Trophoblast cell (in vitro differentiated cells and primary cell): ENCODE data around the gene CDC45.

Experiments
- DNase-seq, 2 donors: peaks; one replicate each; pipeline ENCODE4 v3.0.0-alpha.2; 2016
- H2AFZ ChIP-seq: 2 replicates; pipeline ENCODE4 v1.6.1; 2013; ENCODE audit warnings: low read length, moderate library complexity, mild to moderate bottlenecking; ENCODE audit not compliant: insufficient read depth, poor library complexity
- H2AK5ac ChIP-seq: 2 replicates; pipeline ENCODE4 v1.6.1; 2013; ENCODE audit warnings: mild to moderate bottlenecking, low read length
- H2BK120ac ChIP-seq: 2 replicates; pipeline ENCODE4 v1.6.1; 2013; ENCODE audit warnings: low read length, mild to moderate bottlenecking, moderate library complexity; ENCODE audit not compliant: insufficient read depth, poor library complexity
- H2BK12ac ChIP-seq: 2 replicates; pipeline ENCODE4 v1.6.1; 2013; ENCODE audit warnings: mild to moderate bottlenecking, low read length, moderate library complexity
- H2BK5ac ChIP-seq: 2 replicates; pipeline ENCODE4 v1.6.1; 2013; ENCODE audit warnings: low read length, low read depth, moderate library complexity, mild to moderate bottlenecking; ENCODE audit not compliant: poor library complexity
- H3K14ac ChIP-seq: 2 replicates; pipeline ENCODE4 v1.6.1; 2013; ENCODE audit warnings: mild to moderate bottlenecking, low read length
- H3K18ac ChIP-seq: 2 replicates; pipeline ENCODE4 v1.6.1; 2013; ENCODE audit warnings: mild to moderate bottlenecking, low read length
- H3K23ac ChIP-seq: 2 replicates; pipeline ENCODE4 v1.6.1; 2013; ENCODE audit warnings: low read length
- H3K27ac ChIP-seq: 2 replicates; pipeline ENCODE4 v1.5.1; 2013; ENCODE audit warnings: low read depth, mild to moderate bottlenecking, inconsistent platforms, low read length, moderate library complexity
- H3K27me3 ChIP-seq: 2 replicates; pipeline ENCODE4 v1.6.1; 2013; ENCODE audit warnings: inconsistent platforms, mild to moderate bottlenecking, low read length, moderate library complexity; ENCODE audit not compliant: insufficient read depth
- H3K36me3 ChIP-seq, 2 experiments: 1 replicate in 1 of 2; 2 replicates in 1 of 2; pipeline ENCODE4 v1.6.1; 2013; ENCODE audit warnings: low read length in 2 of 2, mild to moderate bottlenecking in 2 of 2, moderate library complexity in 1 of 2; ENCODE audit not compliant: insufficient read depth in 2 of 2, control insufficient read depth in 1 of 2
- H3K4ac ChIP-seq: 2 replicates; pipeline ENCODE4 v1.6.1; 2013; ENCODE audit warnings: low read depth, mild to moderate bottlenecking, low read length, moderate library complexity
- H3K4me1 ChIP-seq, 2 experiments: 1 replicate in 1 of 2; 2 replicates in 1 of 2; pipeline ENCODE4 v1.6.1; 2013; ENCODE audit warnings: low read length in 2 of 2, mild to moderate bottlenecking in 2 of 2, moderate library complexity in 1 of 2; ENCODE audit not compliant: insufficient read depth in 2 of 2, control insufficient read depth in 1 of 2
- H3K4me2 ChIP-seq: 2 replicates; pipeline ENCODE4 v1.6.1; 2013; ENCODE audit warnings: inconsistent platforms, mild to moderate bottlenecking, low read length, moderate library complexity
- H3K4me3 ChIP-seq: 2 replicates; pipeline ENCODE4 v1.5.1; 2013; ENCODE audit warnings: mild to moderate bottlenecking, low read depth, low read length, inconsistent platforms
- H3K79me1 ChIP-seq: one replicate; pipeline ENCODE4 v1.6.1; 2013; ENCODE audit warnings: low read length
- H3K79me2 ChIP-seq: 2 replicates; pipeline ENCODE4 v1.6.1; 2013; ENCODE audit warnings: low read length, mild to moderate bottlenecking; ENCODE audit not compliant: control insufficient read depth, insufficient read depth, poor library complexity
- H3K9ac ChIP-seq: 2 replicates; pipeline ENCODE4 v1.6.1; 2013; ENCODE audit warnings: mild to moderate bottlenecking, low read length
- H3K9me3 ChIP-seq: 2 replicates; pipeline ENCODE4 v1.6.1; 2013; ENCODE audit warnings: low read depth, mild to moderate bottlenecking, control low read depth, inconsistent platforms, low read length; ENCODE audit not compliant: insufficient read depth
- H4K12ac ChIP-seq: 2 replicates; pipeline ENCODE4 v1.6.1; 2013; ENCODE audit warnings: low read depth, mild to moderate bottlenecking, low read length, moderate library complexity
- H4K8ac ChIP-seq: 2 replicates; pipeline ENCODE4 v1.6.1; 2013; ENCODE audit warnings: low read depth, mild to moderate bottlenecking, low read length, moderate library complexity
- H4K91ac ChIP-seq: one replicate; pipeline ENCODE4 v1.6.1; 2013; ENCODE audit warnings: low read depth, mild to moderate bottlenecking, low read length, moderate library complexity
- WGBS: extraction: QIAGEN DNeasy Blood & Tissue Kit; methylation state at CpG from one replicate; pipeline ENCODE4 v1.1.7; 2013; ENCODE audit warnings: missing lambda C conversion rate; ENCODE audit not compliant: insufficient read length, insufficient coverage; ENCODE audit errors: extremely low coverage; 5-methylcytosine and 5-hydroxymethylcytosine counted together

CDC45 gene

DNA sequence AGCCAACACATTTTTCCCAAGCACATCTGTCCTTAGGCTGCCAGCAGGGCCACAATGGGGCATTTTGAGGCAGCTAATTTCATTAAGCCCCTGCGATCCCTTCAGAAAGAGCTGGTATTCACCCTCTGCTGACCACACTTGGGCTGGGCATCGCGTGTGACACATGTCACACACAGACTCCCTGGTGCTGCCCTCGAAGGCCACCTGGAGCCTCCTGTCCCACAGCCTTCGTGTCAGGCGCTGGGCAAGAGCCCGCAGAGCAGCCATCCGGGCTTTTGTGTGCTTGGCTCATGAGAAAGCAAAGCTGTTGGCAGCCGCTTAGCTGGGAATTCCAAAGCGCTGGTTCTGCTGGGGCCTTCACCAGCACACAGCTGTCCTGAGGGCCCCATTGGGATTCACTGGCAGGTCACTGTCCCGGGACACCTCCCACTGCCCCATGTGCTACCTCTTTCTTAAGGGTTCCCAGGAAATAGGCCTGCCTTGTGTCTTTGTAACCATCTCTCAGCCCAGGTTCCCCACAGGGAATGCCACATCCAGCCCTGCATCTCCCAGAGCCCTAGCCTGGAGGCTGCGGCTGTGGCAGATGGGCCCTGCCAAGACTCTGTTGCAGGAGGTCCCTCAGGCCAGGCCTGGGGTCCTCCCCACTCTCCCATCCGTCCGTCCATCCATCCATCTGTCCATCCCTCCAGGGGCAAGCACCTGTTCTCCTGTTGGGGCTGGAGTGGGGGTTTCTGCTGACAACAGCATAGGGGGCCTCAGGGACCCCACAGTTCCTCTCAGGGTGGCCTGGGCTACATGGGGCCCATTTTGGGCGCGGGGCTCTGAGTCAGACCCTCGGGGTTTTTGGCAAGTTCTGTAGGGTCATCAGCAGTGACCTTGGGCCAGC lies 39.6 kb downstream of the CDC45 start:
- Histone ChIP-seq H2AK5ac (no peak overlapping the region), H3K18ac (no peak overlapping the region), H3K79me2 (no peaks in the 10 kb centered on the region), H3K36me3 (peaks cover 36 to 40% of the 10 kb centered on the region in 2 experiments), H2BK5ac (no peak overlapping the region), H3K27me3 (peaks cover 19% of the 10 kb centered on the region), H3K79me1 (no peaks in the 10 kb centered on the region), H2BK120ac (no peak overlapping the region), H2BK12ac (no peak overlapping the region), H3K4me1 (peaks cover 7 to 9% of the 10 kb centered on the region in 2 experiments), H4K91ac (no peak overlapping the region), H3K4ac (no peak overlapping the region), H3K23ac (no peak overlapping the region), H3K27ac (no peak overlapping the region), H3K4me3 (no peak overlapping the region), H3K9ac (no peak overlapping the region), H2AFZ (no peak overlapping the region), H4K8ac (no peak overlapping the region), H3K14ac (no peak overlapping the region), H3K4me2 (no peak overlapping the region), H3K9me3 (peaks cover 5% of the 10 kb centered on the region), H4K12ac (no peak overlapping the region)
- no peak for DNase-seq
- no CpG with 5 or more reads among the region's 17 CpGs for WGBS

GRCh38 chr22:19520007-19520406 lies 40.3 kb downstream of the CDC45 start:
- H3K79me2 ChIP-seq = no peaks in the 10 kb centered on the region
- no peak overlapping the region for H2AFZ ChIP-seq
- H3K27ac ChIP-seq = no peak overlapping the region
- H3K14ac ChIP-seq = no peak overlapping the region
- no peak overlapping the region for H2AK5ac ChIP-seq
- H3K23ac ChIP-seq = no peak overlapping the region
- H3K18ac ChIP-seq = no peak overlapping the region
- H3K4me3 ChIP-seq = no peak overlapping the region
- no peaks in the 10 kb centered on the region for H3K79me1 ChIP-seq
- H2BK5ac ChIP-seq = no peak overlapping the region
- H3K36me3 ChIP-seq = peaks cover 31 to 35% of the 10 kb centered on the region in 2 experiments
- no peak overlapping the region for H4K91ac ChIP-seq
- H2BK12ac ChIP-seq = no peak overlapping the region
- H2BK120ac ChIP-seq = no peak overlapping the region
- no peak overlapping the region for H4K12ac ChIP-seq
- H4K8ac ChIP-seq = no peak overlapping the region
- H3K9ac ChIP-seq = no peak overlapping the region
- peaks cover 27% of the 10 kb centered on the region for H3K27me3 ChIP-seq
- H3K4me1 ChIP-seq = peaks cover 11% of the 10 kb centered on the region in 2 experiments
- WGBS = no CpG with 5 or more reads among the region's 6 CpGs
- peaks cover 5% of the 10 kb centered on the region for H3K9me3 ChIP-seq
- no peak overlapping the region for H3K4ac ChIP-seq
- DNase-seq = no peak
- no peak overlapping the region for H3K4me2 ChIP-seq

GRCh38 chr22:19520566-19521305 lies 41.0 kb downstream of the CDC45 start:
- Histone ChIP-seq H3K4ac (no peak overlapping the region), H3K27ac (no peak overlapping the region), H3K27me3 (peaks cover 33% of the 10 kb centered on the region), H3K36me3 (peaks cover 25 to 27% of the 10 kb centered on the region in 2 experiments), H3K14ac (no peak overlapping the region), H3K4me3 (no peak overlapping the region), H4K91ac (no peak overlapping the region), H2AFZ (no peak overlapping the region), H4K12ac (no peak overlapping the region), H2BK12ac (no peak overlapping the region), H3K9me3 (peaks cover 7% of the 10 kb centered on the region), H2AK5ac (no peak overlapping the region), H4K8ac (no peak overlapping the region), H3K23ac (no peak overlapping the region), H3K9ac (no peak overlapping the region), H2BK5ac (no peak overlapping the region), H3K79me2 (no peaks in the 10 kb centered on the region), H3K79me1 (no peaks in the 10 kb centered on the region), H3K4me1 (peaks cover 11% of the 10 kb centered on the region in 2 experiments), H2BK120ac (no peak overlapping the region), H3K18ac (no peak overlapping the region), H3K4me2 (no peak overlapping the region)
- no CpG with 5 or more reads among the region's 10 CpGs for WGBS
- DNase-seq = no peak

GRCh38 chr22:19522190-19522880 lies 42.6 kb downstream of the CDC45 start:
- no CpG with 5 or more reads among the region's 16 CpGs for WGBS
- Histone ChIP-seq H3K4ac (no peak overlapping the region), H2BK120ac (no peak overlapping the region), H2BK12ac (no peak overlapping the region), H3K9me3 (peaks cover 7% of the 10 kb centered on the region), H3K18ac (no peak overlapping the region), H3K27ac (no peak overlapping the region), H3K4me2 (no peak overlapping the region), H2AK5ac (no peak overlapping the region), H4K8ac (no peak overlapping the region), H3K9ac (no peak overlapping the region), H3K23ac (no peak overlapping the region), H4K91ac (no peak overlapping the region), H3K79me2 (no peaks in the 10 kb centered on the region), H3K14ac (no peak overlapping the region), H2AFZ (no peak overlapping the region), H4K12ac (no peak overlapping the region), H3K4me1 (peaks cover 11% of the 10 kb centered on the region in 2 experiments), H3K27me3 (peaks cover 34% of the 10 kb centered on the region), H3K36me3 (peaks cover 13 to 16% of the 10 kb centered on the region in 2 experiments), H3K4me3 (no peak overlapping the region), H2BK5ac (no peak overlapping the region), H3K79me1 (no peaks in the 10 kb centered on the region)
- DNase-seq = no peak
